HepG2 (cell line): Measurements from ENCODE around the gene LRRC3. TPM values are rescaled to one million over a fixed set of nuclear protein-coding genes. Genes with fewer than 3 reads are reported as not detected.

Experiments
- PITX1 ChIP-seq: sonication (generic); formaldehyde crosslinking; IDR thresholded peaks from 2 replicates; pipeline ENCODE4 v1.5.1; 2020; ENCODE audit warnings: mild to moderate bottlenecking, missing genetic modification reagents
- POLR2AphosphoS2 ChIP-seq: IDR thresholded peaks from 2 replicates; pipeline ENCODE4 v1.6.1; 2011; ENCODE audit warnings: low read depth, low read length, improper control_type of control experiment
- PTBP1 ChIP-seq: fragments of 200-400 bp; formaldehyde crosslinking; IDR thresholded peaks from 2 replicates; pipeline ENCODE4 v1.6.1; 2018; ENCODE audit warnings: low read length, low read depth; ENCODE audit not compliant: poor library complexity, severe bottlenecking
- RELA ChIP-seq: sonication (generic); formaldehyde crosslinking; IDR thresholded peaks from 2 replicates; pipeline ENCODE4 v1.4.0; 2020; ENCODE audit warnings: missing genetic modification reagents
- SMARCE1 ChIP-seq: fragments of 450-650 bp; IDR thresholded peaks from 2 replicates; pipeline ENCODE4 v1.6.1; 2017; ENCODE audit warnings: borderline replicate concordance
- ZNF407 ChIP-seq: sonication (generic); formaldehyde crosslinking; IDR thresholded peaks from one replicate; pipeline ENCODE4 v1.5.1; 2020; ENCODE audit warnings: mild to moderate bottlenecking, missing genetic modification reagents; ENCODE audit errors: not compliant biosample characterization
- polyA plus RNA-seq, 8 experiments: library from polyadenylated mRNA; depleted of rRNA in 3 of 8; stranded (reverse) in 7 of 8; unstranded in 1 of 8; fragments of >200 nt; fragmentation: Illumina TruSeq in 4 of 8; extraction: Trizol in 4 of 8; gene quantifications; 2 replicates each; pipeline versions ENCODE4 v1.2.1 to v1.2.3, GENCODE V29; 2011 to 2016; ENCODE audit warnings: low read depth in 4 of 8, missing spikeins in 1 of 8, mixed read lengths in 1 of 8; ENCODE audit not compliant: insufficient read depth in 1 of 8
- total RNA-seq, 5 experiments: library from RNA; depleted of rRNA; stranded (reverse); fragments of >200 nt; fragmentation: Illumina TruSeq; extraction: Trizol; gene quantifications; 2 replicates each; pipeline ENCODE4 v1.2.3, GENCODE V29; 2016; ENCODE audit warnings: low read depth in 1 of 5

Gene LRRC3
- total and polyA plus RNA-seq, 2 of the 13 experiments (the other 11 are each of a cell fraction or from before 2014, with no cell fraction given), result 4.8 to 16.5 TPM

DNA sequence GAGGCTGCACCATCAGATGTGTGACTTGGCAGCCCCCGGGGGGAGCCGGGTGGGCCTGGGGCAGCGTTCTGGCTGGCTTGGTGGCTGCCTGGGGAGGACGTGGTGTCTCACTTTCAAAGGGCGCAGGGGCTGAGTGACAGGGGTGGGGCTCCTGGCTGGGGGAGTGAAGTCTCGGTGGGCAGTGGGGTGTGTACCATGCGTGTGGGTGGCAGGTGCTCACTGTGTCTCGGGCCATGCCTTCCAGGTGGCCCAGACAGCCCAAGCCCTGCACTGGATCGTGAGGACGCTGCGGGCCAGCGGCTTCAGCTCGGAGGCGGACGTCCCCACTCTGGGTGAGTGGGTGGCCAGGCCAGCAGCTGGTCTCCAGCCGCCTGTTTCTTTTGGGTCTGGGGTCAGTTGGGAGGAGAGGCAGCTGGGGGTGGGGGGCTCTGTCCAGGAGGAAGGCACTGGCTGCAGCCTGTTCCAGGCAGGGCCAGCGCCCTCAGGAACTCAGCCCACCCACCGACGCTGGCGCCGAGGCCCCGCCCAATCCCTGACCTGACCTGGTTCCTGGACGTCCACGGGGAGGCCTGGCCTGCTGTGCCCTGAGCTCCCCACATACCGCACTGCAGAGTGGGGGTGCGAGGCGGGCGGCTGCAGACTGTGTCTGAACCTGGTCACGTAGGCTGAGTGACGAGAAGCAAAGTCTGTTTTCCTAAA, 30.6 kb upstream of the LRRC3 start (continued):
- TF ChIP-seq ZNF407 (CRISPR knock-in tag), result no peak
- TF ChIP-seq POLR2AphosphoS2, result no peak
- TF ChIP-seq SMARCE1, result no peak
- TF ChIP-seq PITX1 (CRISPR knock-in tag), result no peak
- TF ChIP-seq PTBP1, result no peak
- no peak for TF ChIP-seq RELA (CRISPR knock-in tag)
